Measurements from ENCODE around the gene SLC47A1. TPM values are rescaled to one million over a fixed set of nuclear protein-coding genes. Genes with fewer than 3 reads are reported as not detected.

Gene SLC47A1
- total and polyA plus RNA-seq, 2 of the 4 experiments (the other 2 are of a cell fraction), result not detected

DNA sequence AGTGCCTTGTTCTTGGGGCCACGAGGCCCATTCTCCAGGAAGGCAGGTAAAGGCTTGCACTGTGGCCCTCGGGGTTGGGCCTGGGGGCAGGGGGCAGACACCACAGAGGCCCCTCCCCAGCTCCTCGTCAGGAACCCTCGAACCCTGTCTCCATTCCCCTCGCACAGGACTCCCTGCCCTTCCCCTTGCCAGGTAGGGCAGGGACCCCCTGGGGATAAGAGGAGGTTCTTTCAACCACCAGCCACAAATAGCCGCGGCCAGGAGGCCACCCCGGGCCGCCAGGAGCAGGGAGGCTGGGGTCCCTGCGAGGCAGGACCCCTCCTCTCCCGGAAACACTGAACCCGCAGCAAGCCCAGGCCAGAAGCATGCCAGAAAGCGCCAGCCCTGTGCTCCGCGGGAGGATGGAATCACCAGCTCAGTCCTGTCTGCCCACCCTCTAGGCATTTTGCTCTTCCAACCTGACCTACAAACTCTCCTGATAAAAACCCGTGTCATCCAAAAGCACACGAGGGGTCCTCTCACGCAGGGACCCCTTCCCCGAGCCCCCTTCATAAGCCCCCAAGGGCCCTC is 45.6 kb downstream of the SLC47A1 start:
- Histone ChIP-seq H3K27me3 (ENCODE audit: control insufficient read depth, insufficient read depth, low read length) (peaks cover 58% of the 10 kb centered on the region), H4K5ac (ENCODE audit: low read depth, low read length) (no peak overlapping the region), H4K20me1 (ENCODE audit: insufficient read depth, low read length) (no peaks in the 10 kb centered on the region), H4K8ac (ENCODE audit: low read depth in 2 of 2, low read length in 2 of 2) (no peak overlapping the region), H2AK9ac (replicated peaks; ENCODE audit: low read depth, low read length, poor library complexity) (no peak overlapping the region), H2BK5ac (ENCODE audit: low read depth, low read length, poor library complexity, severe bottlenecking) (no peak overlapping the region), H3K9me1 (ENCODE audit: insufficient read depth, low read length) (no peaks in the 10 kb centered on the region), H3K36me3 (ENCODE audit: control insufficient read depth, insufficient read depth, low read length) (no peaks in the 10 kb centered on the region), H2BK120ac (ENCODE audit: low read depth, low read length) (no peak overlapping the region), H3K23ac (ENCODE audit: low read depth, low read length) (no peak overlapping the region), H3K79me1 (ENCODE audit: low read depth in 1 of 2, low read length in 2 of 2) (no peaks in the 10 kb centered on the region), H3K4me3 (ENCODE audit: insufficient read depth, low read depth, low read length) (no peak overlapping the region), H3K56ac (ENCODE audit: extremely low read depth, insufficient read depth, low read length) (no peak overlapping the region), H3K9ac (ENCODE audit: low read depth, low read length) (no peak overlapping the region), H4K91ac (ENCODE audit: insufficient read depth, low read depth, low read length) (no peak overlapping the region), H2AK5ac (ENCODE audit: low read depth, low read length) (no peak overlapping the region), H3K27ac (ENCODE audit: insufficient read depth, low read length) (no peak overlapping the region), H2AFZ (replicated peaks; ENCODE audit: low read length, poor library complexity) (no peak overlapping the region), H2BK15ac (ENCODE audit: low read depth, low read length) (no peak overlapping the region), H3K4me1 (ENCODE audit: control insufficient read depth, insufficient read depth, low read length) (no peaks in the 10 kb centered on the region), H3K14ac (replicated peaks; ENCODE audit: low read depth, low read length) (no peak overlapping the region), H2BK20ac (ENCODE audit: low read depth, low read length) (no peak overlapping the region), H3K9me3 (ENCODE audit: control insufficient read depth, insufficient read depth, low read length) (no peaks in the 10 kb centered on the region; the same call in 1 of the 2 replicates), H3K4me2 (ENCODE audit: low read depth, low read length) (no peak overlapping the region), H3K18ac (ENCODE audit: low read depth, low read length) (no peak overlapping the region), H3K4ac (ENCODE audit: low read depth, low read length) (no peak overlapping the region)
- 36% methylated on average over 3 of the region's 19 CpGs; no CpG with 5 or more reads in 1 of the 2 experiments for whole genome bisulfite sequencing, 2 experiments (ENCODE audit: extremely low coverage in 2 of 2, insufficient read length in 1 of 2)
- no TSS peak for BruUV-seq (replicated peaks)
- ChIA-PET CTCF (no interaction called here), POLR2A (ENCODE audit: unreplicated experiment) (no interaction called here)
- intact Hi-C loops (cut with micrococcal nuclease) (no loop called here), in situ Hi-C loops (cut with MboI; ENCODE audit: low sequenced_read_pairs) (no loop called here), dilution Hi-C loops (cut with HindIII; ENCODE audit: low sequenced_read_pairs, unreplicated experiment) (no loop called here)
- ATAC-seq (ENCODE audit: low read depth), result no peak
- TF ChIP-seq CHD1 (IDR thresholded peaks at IDR 0.05; ENCODE audit: low read depth, low read length) (no peak), MAFK (IDR thresholded peaks at IDR 0.05; ENCODE audit: low read depth, low read length) (no peak), FOS (IDR thresholded peaks at IDR 0.05; ENCODE audit: low read depth, low read length) (no peak), ELK1 (IDR thresholded peaks at IDR 0.05; ENCODE audit: borderline replicate concordance, low read depth, low read length) (no peak), SMC3 (IDR thresholded peaks at IDR 0.05; ENCODE audit: low read depth, low read length) (no peak), CEBPB (IDR thresholded peaks at IDR 0.05; ENCODE audit: low read depth, low read length) (no peak), RAD21 (IDR thresholded peaks at IDR 0.05; ENCODE audit: low read length) (no peak)
- TF ChIP-seq, protein P1, sequence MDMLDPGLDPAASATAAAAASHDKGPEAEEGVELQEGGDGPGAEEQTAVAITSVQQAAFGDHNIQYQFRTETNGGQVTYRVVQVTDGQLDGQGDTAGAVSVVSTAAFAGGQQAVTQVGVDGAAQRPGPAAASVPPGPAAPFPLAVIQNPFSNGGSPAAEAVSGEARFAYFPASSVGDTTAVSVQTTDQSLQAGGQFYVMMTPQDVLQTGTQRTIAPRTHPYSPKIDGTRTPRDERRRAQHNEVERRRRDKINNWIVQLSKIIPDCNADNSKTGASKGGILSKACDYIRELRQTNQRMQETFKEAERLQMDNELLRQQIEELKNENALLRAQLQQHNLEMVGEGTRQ (IDR thresholded peaks at IDR 0.05; ENCODE audit: low read depth, low read length), result no peak
- no peak for DNase-seq

Measured in IMR-90 (cell line).